HG02981 (cell line): Measurements from ENCODE around the gene CD226.
"Not testable (repeated sequence)": the region's sequence is repeated elsewhere in the genome, so short reads cannot be mapped to it uniquely, and the experiment has no call there.

ENCODE experiments used
- ATAC-seq: cut with Tn5 transposase; IDR thresholded peaks from one replicate; pipeline ENCODE4 v1.9.1; 2021; ENCODE audit warnings: mild to moderate bottlenecking, moderate library complexity; ENCODE audit not compliant: unreplicated experiment

The CD226 gene

DNA sequence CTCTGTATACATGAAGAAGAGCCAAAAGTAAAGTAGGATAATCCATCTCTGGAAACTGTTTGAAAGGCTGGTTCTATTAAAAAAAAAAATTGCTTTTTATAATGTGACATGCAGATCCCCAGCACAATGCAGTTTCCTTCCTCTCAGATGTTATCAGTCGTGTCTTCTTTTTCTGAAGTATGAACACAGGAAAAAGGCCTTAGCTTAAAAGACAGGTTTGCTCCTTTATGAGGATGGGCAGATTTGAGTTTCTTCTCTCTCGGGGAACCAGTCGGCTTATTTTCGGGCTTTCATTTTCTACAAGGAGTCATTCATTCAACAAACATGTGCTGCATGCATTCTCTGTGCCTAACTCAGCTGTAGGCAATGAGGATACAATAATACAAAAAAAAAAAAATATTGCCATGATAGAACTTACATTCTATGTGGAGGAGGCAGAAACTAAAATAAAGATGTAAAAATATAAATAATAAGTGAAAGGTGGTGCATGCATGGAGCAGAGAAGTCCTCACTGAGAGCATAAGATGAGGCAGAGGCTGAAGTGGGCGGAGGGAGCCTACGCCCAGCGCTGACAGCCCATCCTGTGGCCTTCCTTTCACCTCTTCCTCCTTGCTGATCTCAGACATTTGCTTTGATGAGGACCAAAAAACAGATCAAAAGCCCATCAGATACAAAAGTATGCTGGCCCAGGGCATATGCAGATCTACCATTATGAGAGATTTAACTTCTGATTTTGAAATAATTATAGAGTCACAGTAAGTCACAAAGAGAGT lies at the start of gene CD226:
TSS of gene CD226 (minus strand) at position 513 of the 773 bp plus-strand sequence. CDS start at position 46, 467 bp downstream.
- ATAC-seq, result peak; percentile 34

DNA sequence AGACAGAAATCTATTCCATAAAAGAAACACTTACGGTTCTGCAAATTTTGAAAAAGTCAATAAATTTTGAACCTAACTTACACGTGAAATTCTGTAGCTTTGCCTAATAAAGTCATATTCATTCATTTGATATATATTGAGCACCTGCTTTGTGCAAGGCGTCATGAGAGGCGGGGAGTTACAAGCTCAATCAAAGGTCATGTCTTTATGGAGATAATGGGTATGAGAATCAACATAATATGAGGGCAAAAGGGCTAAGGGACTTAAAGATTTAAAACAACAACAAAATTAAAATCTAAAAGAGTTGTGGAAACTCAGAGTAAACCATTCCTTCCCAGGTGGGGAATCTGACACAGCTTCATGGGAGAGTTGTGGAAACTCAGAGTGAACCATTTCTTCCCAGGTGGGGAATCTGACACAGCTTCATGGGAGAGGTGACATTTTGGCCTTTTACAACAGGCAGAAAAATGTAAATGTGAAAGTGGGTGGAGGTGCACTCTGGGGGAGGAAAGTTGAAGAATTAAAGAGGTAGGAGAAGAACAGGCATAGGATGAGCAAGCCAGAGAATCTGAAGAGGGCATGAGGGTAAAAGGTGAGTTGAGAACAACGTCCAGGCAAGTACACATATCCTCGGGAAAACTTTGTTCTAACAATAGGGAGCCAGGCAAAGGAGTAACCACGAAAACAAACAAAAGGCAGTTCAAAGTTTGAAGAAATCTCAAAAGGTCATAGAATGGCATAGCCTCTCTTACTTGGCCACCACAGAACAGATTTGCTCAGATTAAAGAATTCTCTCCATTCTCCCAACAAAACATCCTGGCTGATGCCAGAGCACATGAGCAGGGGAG lies 49.5 kb upstream of the CD226 start:
- no peak for ATAC-seq

DNA sequence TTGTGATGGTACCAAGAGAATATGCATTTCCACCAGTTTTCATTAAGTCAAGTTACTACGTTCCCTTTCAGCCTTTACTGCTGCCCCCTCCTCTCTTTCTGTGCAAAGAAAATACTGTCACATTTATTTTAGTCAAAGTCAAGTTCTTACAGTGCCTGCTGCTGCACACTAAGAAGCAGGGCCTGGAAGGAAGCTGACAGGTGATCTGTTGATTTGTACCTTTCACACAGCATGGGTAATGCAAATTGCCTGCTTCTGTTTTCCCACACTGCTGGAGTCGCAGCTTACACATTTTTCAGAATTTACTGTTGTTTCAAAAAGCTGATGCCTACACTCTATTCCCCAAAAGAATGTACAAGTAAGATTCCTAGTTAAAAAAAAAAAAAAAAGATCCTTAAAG lies 48.7 kb upstream of the CD226 start:
- no peak for ATAC-seq

DNA sequence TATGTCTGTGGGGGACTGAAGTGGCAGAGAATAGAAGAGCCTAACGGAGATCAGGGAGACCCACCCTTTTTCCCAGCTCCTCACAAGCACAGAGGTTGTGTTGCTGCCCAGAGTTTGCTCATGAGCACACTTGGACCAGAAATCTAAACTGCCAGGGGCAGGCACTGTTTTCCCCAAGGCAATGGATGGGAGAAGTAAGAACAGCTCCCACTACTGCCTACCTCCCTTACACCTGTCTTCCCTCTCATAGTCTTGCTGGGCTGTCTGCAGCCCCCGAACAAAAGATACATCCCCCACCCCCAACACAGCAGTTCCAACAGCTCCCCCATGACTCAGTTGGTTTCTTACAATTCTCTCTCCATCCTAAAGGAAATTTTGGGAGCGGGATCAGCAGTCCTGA lies 48.1 kb upstream of the CD226 start:
- no peak for ATAC-seq

DNA sequence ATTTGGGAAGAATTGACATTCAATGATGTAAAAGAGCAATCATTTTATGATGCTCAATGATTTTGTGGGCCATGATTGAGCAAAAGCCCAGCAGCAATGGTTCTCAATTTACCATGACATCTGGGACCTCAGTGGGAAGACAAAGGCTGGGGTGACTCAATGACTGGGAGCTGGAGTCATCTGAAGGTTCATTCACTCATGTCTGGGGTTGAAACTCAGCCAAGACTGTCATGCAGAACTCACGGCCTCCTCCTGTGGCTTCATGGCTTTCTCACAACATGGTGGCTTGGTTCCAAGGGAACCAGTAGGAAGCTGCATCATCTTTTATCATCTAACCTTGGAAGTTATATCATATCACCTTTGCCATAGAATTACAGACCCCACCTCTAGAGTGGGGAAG lies 45.1 kb upstream of the CD226 start:
- ATAC-seq, result no peak

DNA sequence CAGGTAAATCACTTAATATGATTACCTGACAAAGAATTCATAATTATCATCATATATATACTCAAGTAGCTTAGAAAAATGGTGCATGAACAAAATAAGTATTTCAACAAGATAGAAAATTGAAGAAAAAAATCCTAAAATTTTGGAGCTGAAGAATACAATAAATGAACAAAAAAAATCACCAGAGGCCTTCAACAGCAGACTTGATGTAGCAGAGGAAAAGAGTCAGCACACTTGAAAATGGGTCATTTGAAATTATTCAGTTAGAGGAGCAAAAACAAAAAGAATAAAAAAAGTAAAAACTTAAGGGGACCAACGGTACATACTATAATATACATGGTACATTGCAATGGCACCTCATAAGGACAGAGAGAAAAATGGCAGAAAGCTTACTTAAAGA lies 40.2 kb upstream of the CD226 start:
- no peak for ATAC-seq

DNA sequence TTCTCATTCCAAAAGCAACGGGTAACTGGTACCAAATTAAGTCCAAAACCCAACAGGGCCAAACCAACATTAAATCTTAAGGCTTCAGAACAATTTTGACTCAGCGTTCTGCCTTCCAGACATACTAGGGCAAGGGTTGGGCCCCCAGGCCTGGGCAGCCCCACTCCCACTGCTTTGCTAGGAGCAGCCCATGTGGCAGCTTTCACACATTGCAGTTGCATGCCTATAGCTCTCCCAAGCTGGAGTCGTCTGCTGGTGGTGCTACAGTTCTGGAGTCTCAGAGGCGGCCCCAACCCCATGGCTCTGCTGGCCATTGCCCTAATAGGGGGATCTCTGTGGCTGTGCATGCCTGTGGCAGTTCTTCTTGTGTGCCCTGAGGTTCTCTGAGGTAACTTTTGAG lies 37.6 kb upstream of the CD226 start:
- ATAC-seq, result no peak

DNA sequence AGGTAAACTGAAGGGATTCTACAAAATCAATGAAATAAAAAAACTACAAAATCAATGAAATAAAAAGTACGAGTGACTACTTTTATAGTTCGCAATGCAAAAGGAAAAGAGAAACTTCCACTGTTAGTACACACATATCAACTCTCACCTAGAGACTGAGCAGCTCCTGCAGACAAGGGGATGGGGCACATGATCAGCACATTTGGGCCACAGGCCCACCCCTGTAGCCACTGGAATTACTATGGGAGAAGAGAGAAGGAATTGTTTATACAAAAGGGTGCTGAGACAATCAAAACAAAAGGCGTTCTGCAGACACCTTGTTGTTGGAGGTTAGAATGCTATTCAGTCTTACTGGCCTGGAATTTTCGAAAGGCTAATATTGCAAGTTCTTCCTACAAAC lies 34.7 kb upstream of the CD226 start:
- ATAC-seq, result no peak

DNA sequence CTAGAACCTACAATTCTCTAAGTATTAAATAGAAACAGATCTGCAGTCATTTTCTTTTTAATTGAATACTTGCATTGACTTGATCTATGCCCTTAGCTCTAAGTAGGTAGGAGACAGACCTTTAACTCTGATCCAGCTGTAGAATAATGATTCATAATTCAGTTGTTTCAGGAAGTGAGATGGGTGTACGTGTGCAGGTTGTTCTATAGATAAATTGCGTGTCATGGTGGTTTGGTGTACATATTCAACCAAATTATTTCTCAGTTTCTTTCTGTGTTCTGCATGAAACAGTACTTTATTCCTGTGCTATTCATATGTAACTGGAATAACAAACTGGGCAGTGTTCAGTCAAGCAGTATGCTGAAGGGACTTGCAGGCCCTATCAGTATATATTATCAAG lies 34.3 kb upstream of the CD226 start:
- peak; percentile 62 for ATAC-seq

DNA sequence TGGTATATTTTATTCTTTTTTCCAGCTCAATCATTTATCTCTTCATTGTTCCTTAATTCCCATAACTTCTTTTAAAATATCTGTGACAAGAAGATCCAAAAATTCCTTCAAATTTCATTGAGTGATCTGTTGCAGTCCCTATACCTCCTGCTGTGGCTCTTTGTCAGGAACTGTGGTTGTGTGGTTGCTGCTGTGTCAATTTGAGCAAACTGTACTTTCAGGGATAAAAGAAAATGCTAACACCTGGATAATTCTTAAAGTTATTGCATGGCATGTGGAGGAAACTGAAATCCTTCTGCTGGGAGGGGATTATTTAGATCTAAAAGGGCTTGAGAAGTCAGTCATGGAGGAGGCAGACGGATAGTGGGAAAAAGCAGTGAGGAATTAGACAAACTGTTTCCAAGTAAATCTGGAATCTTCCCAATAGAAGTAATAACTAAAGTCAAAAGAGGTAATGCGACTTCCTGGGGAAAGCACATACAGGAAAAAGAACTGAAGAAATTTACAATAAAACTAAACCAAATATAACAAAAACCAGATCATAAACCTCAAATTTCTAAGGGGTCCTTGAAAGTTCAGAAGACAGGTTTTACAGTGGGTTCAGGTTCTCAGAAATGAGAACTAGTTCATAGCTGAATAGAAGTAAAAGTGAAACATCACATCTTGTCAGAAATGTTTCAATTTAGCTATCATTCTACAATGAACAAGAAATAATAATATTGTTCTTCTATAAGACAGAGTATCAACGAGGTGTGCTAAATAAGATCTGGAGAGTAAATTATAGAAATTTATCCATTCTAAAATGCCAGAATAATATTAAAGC lies 33.5 kb upstream of the CD226 start:
- no peak for ATAC-seq

DNA sequence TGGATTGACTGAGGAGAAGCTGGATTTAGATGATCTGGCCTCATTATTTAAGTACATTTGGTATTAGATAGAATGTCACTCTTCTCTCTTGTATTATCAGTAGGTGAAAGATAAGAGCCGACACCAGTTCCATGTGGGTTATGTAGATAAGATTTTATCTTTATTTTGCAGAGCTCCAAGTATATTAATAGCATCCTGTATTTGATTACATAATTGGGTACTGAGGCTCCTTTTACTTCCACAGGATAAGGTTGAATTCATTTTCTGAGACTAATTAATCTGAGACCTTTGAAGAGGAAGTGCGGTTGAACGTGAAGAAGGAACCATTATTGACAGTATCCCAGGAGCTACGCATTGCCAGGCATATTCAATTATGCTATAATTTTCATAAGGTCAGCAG lies 32.8 kb upstream of the CD226 start:
- ATAC-seq, result no peak

DNA sequence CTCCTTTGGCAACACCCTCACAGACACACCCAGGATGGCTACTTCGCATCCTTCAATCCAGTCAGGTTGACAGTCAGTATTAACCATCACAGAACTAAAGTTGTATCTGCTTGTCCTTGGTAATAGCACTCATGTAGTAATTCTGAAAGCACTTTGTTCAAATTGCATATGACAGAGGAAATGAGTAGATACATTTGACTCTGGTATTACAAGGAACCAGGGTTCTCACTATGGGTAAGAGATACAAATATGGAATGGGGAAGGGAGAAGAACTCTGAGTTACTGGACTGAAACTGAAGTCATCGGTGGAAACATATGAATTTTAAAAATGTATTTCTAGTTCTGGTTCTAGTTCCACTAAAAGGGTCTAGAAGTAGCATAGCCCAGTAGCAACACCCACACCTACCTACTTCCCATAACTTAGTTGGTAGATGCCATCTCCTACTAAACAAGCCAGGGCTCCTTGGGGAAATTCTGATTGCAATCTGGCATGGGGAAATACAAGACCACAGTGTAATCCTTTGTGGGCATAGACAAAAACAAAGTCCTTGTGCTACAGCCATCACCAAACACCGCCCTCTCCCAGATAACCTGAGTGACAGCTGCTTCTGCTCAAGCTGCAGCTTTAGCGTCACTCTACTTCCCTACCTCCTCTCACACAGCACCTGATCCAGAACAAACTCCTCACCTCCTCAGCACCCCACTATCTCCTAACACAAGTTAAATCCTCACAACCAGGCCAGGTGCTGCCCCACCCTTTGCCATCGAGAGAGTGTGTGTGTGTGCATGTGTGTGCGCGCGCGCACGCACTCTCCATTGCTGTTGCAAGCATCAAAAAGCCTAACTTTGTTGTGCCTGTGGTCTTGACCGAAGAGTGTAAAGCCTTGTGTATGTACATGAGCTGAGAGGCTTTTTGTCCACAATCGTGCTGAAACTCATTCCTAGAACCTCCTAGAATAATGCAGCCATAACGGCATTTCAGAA lies 31.4 kb upstream of the CD226 start:
- peak; percentile 49 for ATAC-seq

DNA sequence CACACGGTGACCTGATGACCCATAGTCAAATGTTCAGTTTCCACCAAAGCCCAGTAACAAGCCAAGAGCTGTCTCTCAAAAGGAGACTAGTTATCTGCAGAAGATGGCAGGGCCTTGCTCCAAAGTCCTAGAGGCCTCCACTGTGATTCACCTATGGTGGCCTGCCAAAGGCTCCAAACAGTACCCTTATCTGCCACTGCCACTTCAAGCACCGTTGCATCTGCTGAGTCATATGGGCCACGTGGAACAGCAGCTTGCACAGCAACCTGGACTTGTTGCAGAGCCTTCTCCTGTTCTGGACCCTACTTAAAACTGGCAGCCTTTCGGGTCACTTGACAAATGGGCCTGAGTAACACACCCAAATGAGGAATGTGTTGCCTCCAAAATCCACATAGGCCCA lies 27.6 kb upstream of the CD226 start:
- not testable (repeated sequence) for ATAC-seq

DNA sequence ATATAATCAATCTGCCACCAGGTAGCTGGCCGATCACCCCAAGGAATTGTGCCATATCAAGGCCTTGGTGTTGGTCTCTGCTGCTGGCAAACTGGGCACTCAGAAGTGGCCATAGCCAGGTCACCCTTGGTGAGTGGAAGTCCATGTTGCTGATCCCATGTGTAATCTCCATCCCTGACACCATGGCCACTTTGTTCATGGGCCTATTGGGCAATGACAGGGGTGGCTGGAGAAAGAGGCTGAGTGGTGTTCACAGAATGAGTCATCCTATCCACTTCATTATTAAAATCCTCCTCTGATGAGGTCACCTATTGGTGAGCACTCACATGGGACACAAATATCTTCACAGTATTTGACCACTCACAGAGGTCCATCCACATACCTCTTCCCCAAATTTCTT lies 26.7 kb upstream of the CD226 start:
- ATAC-seq, result no peak

DNA sequence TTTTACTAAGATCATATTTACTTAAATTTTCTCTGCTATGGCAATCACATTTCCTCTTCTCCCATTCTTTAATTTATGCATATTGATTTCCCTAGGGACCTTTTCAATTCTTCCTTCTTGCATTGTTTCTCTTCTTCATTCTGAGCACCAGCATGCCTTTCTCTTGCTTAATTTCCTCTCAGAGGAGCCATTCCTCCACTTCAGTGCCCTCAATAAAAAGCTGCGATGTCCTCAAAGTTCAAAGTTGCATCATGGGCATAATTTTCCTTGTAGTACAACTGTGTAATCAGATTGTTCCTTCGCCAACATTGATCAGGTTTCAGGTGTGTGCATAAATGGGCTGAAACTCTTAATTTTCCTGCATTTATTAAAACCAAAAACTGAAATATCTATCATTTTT lies 21.8 kb upstream of the CD226 start:
- no peak for ATAC-seq

DNA sequence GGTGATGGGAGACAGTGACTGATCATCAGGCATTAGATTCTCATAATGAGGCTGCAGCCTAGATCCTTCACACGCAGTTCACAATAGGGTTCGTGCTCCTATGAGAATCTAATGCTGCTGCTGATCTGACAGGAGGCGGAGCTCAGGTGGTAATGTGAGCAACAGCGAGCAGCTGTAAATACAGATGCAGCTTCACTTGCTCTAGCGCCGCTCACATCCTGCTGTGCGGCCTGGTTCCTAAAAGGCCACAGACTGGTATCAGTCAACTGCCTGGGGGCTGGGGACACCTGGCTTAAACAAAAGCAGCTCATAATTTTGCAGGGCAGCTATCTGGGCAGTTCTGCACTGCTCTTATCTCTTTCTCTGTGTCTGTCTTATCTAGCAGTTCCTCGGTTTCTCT lies 20.4 kb upstream of the CD226 start:
- ATAC-seq, result peak; percentile 82

DNA sequence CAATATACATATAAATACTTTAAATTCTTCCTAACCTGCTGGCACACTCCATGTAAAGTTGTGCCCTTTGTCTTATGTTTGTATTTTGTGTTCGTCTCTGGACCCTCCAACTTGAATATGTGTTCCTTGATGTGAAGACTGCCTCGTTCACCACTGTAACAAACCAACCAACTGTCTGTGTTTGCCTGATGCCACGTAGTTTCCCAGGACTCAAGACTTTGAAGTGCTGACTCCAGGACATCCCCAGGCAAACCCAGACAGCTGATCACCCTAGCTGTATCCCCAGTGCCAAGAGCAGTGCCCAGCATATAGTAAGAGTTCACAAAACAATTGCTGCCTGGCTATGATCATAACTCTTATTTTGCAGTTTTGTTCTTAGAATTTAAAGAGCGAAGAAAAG lies 15.5 kb upstream of the CD226 start:
- ATAC-seq, result no peak

DNA sequence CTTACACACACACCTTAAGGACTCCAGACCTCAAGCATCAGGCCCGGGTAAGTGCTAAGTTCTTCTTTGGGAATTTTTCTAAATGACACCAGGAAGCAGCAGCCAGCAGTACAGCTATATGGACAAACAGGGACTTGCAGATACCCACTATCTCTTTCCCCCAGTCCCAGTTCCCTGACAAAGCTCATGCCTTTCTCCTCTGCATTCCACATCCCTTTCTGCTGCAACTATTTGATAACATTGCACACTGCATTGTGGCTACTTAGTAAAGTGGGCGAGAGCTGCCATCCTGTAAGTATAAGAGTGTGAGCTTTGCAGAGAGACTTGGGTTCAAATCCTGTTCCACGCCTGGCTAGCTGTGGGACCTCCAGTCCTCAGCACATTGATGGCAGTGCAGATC lies 14.0 kb upstream of the CD226 start:
- ATAC-seq, result no peak

DNA sequence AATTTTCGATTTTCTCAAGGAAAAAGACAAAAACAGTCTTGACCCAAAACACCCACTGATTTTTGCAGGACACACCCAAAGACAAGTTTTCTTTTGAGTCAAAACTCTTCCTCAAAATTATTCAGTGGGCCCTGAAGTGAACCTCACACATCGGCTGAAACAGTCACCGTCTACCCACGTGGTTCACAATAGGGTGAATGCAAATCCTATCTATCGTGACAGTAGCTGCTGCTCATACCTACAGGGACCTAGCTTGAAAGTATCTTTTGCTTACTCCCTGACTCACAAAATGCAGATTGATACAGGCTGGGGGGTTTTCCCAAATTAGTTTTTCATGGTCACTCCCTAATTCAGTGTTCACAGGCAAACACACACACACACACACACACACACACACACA lies 10.7 kb upstream of the CD226 start:
- peak; percentile 38 for ATAC-seq

DNA sequence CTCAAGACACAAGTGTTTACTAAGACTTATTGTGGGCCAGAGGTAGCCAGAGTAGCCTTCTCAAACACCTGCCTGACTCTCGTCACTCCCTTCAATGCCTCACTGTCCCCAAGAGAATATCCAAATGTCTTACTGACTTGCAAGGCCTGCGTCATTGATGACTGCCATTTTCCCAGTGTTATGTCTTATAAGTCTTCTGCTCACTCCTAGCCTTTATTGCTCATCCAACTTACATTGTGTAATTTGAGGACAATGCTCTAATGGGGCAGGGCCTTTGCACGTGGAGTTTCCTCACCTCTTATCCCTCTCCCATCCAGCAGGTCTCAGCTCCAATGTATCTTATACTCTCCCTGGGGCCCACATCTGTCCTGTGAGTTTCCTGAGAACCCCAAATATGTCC lies 10.1 kb upstream of the CD226 start:
- no peak for ATAC-seq
